Adrenal gland (tissue), 5 donors: ENCODE data around the gene SIX3.

ENCODE experiments used
- POLR2A ChIP-seq, 2 donors: fragments of 450-650 bp; IDR thresholded peaks; one replicate each; pipeline ENCODE4 v1.6.1; 2017; ENCODE audit warnings: antibody characterized with exemption in 2 of 2, mild to moderate bottlenecking in 2 of 2, moderate library complexity in 1 of 2
- TF ChIP-seq, protein P1 (sequence below), 6 experiments: fragments of 450-650 bp in 4 of 6; fragments of 200-600 bp in 2 of 6; sonication (generic) in 1 of 6; IDR thresholded peaks; 1 replicate in 5 of 6; 2 replicates in 1 of 6; pipeline versions ENCODE4 v1.5.1 to v1.8.0; 2016 to 2021; ENCODE audit warnings: antibody characterized with exemption in 6 of 6, mild to moderate bottlenecking in 2 of 6, moderate library complexity in 1 of 6
- donor health status: DM: no; HTN: no; CAD: no.

- TF ChIP-seq POLR2A (IDR thresholded peaks at IDR 0.05), result no peak
- TF ChIP-seq, protein P1, sequence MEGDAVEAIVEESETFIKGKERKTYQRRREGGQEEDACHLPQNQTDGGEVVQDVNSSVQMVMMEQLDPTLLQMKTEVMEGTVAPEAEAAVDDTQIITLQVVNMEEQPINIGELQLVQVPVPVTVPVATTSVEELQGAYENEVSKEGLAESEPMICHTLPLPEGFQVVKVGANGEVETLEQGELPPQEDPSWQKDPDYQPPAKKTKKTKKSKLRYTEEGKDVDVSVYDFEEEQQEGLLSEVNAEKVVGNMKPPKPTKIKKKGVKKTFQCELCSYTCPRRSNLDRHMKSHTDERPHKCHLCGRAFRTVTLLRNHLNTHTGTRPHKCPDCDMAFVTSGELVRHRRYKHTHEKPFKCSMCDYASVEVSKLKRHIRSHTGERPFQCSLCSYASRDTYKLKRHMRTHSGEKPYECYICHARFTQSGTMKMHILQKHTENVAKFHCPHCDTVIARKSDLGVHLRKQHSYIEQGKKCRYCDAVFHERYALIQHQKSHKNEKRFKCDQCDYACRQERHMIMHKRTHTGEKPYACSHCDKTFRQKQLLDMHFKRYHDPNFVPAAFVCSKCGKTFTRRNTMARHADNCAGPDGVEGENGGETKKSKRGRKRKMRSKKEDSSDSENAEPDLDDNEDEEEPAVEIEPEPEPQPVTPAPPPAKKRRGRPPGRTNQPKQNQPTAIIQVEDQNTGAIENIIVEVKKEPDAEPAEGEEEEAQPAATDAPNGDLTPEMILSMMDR (IDR thresholded peaks at IDR 0.05), result no peak
Measured at GRCh38 chr2:44918095-44918775, 23.3 kb upstream of the SIX3 start.
